GM21423 (cell line): Measurements from ENCODE around the gene GCN1.

ENCODE experiments used
- ATAC-seq: cut with Tn5 transposase; IDR thresholded peaks from one replicate; pipeline ENCODE4 v1.9.1; 2021; ENCODE audit warnings: mild to moderate bottlenecking, moderate library complexity; ENCODE audit not compliant: unreplicated experiment

GCN1 gene

DNA sequence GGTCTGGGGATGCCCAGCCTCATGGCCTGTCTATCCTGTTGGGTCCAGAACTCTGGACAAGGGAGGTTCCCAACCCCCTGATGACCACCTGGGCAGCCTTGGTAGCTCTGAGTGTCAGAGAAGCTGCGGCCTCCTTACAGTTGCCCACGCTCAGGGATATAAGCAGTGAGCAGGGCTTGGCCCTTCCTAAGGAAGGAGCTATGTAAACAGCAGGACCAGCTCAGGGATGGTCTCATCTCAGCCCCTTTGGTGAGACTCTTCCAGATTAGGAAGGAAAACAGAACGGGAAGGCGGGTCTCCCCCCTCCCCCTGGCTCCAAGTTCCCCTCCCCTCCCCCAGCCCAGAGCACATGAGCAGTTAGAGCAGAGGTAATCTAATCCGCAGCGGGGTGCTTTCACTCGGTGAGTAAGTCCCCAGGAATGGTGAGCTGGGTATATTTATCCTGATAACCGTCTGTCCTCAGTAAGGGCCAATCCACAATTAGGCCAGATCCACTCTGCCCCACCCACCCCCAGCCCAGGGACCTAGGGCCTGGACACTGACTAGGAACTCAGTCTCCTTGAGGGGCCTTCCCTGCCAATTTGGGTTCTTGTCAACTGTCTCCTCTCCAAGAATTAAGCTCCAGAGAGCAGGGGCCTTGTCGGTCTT lies 35.9 kb upstream of the GCN1 start:
- ATAC-seq = no peak

DNA sequence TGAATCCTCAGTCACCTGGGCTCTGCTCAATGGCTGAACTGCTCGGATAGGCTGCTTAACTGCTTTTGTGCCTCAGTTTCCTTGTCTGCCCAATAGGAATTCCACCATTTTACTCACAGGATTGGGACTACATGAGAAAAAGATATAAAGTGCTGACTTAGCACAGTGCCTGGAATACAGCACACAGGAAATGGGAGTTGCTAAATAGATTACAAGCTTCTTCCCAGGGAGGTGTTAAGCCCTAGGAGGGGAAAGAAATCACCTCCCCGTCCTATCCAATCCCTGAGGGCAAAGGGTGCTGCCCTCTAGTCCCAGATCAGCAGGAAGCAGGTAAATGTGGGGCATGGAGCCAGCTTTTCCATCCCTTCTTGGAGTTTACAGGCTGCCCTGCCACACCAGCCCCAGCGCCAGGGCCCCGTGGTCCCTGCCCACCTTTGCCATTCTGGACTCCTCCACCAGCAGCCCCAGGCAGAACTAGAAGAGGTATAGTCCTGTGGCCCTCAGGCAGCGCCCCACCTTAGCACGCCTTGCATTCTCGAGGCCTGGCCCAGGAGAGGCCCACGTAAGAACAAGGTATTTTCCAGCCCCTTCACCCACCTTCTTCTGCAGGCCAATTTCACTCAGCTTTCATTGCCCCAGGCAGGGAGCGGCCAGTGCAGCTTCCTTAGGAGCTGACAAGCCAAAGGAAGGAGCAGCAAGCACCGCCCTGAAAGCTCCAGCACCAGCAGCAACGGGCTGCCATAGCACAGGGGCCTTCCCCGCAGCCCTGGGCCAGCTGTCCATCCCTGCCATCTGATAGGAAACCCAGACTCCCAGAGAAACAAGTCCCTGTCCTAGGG lies 35.2 kb upstream of the GCN1 start:
- no peak for ATAC-seq

DNA sequence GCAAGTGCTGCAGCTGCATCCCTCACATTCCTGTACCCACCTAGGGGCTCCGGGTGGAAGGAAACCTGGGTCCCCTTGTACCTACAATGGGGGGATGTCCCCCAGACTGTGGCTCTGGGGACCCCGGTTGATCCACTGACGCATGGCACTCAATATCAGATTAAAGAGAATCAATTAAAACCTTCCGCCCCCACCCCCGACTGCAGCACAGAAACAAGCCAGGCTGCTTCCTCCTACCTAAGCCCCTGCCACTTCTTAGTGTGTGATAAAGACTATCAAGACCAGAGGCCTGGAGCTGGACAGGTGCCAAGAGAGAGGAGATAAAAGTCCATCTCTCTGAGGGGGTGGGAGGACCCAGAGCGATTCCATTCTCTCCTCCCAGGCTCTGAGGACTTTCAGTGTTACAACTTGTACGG lies 34.6 kb upstream of the GCN1 start:
- no peak for ATAC-seq

DNA sequence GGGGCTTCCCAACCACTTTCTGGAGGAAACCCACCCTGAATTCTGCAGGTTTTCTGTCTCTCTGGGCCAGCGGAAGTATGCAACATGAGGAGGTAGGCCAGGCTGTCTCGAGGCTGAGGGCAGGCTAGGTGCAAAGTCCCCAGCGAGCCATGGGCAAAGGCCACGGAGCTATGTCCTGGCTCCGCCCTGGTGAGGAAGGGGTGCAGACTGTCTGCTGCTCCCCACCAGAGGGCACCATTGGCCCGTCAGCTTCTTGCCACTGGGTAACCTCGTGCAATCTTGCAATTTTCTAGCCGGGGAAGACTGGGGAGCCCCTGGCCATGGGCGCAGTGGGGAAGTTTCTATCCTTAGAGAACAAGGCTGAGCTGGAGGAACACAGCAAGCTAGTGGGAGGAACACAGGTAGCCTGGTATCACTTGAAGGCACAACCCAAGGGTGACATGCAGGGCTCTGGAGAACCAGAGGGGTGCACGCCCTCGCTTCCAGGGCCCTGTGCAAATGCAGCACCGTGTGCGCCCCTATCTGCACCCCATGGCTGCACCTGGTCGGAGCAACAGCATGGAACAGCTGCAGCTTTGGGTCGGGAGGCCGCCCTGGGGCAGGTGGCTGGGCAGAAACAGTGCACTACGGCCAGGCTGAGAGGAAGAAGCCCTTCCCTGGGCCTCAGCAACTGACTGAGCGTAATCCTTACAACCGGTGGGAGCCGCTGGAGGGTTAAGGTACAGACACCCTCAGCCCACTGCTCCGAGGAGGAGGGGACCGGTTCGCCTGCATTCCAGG lies 34.0 kb upstream of the GCN1 start:
- peak; percentile 46 for ATAC-seq

DNA sequence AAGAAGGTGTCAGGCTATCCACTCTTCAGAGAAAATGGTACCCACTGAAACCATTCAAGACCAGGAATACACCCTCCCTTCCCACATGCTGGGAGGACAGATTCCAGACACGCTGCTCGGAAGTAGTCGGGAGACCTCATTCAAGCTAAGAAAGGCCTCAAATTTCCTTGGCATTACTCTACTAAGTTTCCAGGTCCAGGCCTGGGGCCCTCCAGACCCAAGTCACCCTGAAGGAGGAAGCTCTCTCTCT lies 33.5 kb upstream of the GCN1 start:
- ATAC-seq = no peak

DNA sequence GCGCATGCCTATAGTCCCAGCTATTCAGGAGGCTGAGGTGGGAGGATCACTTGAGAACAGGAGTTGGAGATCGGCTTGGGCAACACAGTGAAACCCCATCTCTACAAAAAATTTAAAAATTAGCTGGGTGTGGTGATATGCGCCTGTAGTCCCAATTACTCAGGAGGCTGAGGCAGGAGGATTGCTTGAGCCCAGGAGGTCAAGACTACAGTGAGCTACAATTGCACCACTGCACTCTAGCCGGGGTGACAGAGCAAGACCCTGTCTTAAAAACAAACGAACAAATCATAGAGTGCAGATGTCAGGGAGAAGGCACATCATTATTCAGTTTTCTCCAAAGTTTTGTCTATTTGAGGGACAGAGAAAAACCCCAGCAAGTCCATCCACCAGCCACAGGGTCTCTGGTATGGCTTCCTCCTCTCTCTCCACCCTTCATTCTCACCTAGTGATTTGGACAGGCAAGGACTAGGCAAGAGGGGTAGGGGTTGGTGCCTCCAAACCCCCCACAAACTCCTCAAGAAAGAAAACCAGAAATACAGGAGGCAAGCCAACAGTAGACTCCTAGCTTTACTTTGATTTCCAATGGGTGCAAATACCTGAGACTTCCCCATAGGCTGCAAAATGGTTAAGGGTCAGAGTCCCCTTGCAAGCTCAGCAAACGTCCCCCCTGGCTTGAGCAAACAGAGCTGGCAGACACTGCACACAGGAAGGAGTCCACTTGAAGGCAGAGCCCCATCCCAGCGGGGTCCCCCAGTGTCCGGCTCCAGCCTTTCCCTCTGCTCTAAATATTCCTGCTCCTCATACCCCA lies 32.9 kb upstream of the GCN1 start:
- ATAC-seq = no peak

DNA sequence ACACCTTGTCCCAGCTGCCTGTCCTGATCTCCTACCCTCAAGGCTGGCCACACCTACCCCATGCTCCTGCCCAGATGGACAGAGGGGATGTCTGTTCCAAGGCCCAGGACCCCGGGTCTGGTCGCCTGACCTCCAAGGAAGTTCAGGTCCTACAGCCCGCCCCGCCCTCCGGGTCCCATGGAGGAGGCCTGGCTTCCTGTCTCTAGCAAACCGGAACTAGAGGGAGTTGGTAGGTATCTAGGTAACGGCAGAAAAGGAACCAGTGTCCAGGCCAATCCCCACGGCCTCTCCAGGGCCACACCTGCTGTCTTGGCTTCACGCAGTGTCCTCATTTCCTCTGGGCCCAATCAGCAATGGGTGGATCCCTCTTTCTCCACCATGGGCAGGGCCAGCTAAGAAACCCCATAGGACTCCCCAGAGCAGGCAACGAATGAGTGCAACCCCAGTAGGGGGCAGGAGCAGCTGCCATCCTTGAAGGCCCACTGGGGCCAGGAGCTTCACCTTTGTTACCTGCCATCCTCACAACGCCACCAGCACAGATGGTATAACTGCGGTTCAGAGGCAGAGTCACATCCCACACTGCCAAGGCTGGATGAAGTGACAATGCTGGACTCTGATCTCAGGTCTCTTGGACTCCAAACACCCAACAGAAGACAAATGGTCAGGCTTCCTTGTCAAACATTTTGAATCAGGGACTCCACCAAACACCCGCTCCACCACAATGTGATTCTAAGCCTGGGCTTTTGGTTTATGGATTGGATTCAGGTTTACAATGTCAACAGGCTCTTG lies 31.5 kb upstream of the GCN1 start:
- peak; percentile 43 for ATAC-seq

DNA sequence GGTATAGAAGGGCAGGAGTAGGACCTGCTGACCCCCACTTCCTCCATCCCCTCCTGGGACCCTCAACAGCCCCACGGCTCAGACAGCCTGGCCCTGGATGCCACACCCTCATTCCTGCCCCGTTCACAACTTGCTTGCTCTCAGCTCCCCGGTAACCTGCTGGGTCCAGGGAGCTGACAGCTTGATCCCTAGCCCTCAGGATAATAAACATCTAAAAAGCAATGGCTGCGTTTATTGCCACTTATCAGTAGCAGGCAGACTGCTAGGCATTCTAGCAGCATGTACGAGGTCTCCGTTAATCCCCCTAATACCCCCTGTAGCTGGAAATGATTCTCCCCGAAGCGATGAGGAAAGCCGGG lies 30.7 kb upstream of the GCN1 start:
- no peak for ATAC-seq

DNA sequence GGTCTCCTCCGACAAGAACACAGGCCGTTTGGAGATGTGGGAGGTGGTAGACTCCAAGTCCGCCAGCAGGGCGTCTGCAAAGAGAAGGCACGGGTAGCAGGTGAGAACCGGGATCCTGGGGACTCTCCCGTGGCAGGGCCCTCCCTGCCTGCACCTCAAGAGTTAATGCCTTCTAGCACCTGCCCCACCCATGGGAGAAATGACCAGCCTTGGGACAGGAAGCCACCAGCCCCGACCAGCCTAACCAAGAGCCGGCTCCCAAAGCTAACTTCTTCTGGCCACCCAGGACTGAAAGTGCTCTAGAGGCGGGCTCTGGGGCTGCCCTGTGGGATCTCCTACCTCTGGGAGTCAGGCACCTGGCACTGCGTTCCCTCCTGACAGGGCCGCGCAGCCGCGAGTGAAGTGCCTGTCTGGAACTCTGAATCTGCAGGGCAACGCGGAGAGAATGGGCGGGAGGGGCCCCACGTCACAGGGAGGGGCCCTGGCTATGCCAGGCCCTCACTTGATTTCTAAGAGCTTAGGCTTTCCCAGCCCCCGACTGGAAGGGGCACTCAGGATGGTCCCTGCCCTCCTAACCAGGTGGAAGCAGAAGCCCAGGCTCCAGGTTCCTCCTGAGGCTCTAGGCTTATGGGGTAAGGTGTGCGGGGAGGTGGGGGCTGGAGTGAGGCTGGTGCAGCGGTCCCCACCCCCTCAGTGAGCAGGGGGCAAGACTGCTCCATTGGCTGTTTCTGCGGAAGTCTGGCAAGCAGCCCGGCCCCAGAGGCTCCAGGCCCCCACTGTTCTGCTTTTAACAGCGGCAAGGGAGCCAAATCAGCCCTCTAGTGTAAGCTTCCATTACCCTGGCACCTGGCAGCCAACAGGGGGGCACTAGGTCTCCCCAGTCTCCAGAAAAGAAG lies 30.0 kb upstream of the GCN1 start:
- peak; percentile 34 for ATAC-seq

DNA sequence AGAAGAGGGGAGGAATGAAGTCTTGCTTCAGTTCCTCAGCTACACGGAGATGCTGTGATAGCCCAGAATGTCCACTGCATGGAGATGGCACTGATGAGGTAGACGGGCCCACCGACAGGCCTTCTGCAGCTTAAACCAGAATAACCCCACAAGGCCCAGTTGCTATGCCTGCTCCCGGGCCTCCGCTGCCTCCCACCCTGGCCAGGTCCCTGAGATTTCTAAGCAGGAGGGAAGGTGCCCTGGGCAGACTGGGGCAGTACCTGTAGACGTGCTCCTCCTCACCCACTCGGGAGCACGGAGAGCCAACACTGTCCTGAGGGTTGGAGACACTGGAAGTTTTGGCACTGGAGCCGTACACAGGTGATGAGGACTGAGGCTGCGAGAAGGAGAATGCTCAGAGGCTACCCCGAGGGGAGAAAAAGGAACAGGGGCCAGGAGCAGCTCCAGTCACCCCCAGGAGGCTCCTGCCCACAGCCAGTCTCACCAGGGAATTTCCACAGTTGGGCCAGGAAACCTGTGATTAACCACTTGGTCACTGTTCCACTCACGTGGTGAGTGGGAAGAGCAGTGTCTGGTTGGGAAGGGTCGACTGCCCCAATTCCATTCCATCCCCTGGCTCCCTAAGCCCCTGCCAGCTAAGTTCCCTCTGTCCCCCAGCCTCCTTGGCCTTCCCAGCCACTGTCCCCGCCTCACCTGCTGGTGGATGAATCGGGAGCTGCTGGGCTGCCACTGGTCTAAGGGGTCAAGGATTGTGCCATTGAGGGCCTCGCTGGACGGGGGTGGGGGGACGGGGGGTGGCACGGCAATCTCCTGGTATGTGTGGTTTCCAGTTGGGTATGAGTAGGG lies 29.2 kb upstream of the GCN1 start:
- ATAC-seq = no peak

DNA sequence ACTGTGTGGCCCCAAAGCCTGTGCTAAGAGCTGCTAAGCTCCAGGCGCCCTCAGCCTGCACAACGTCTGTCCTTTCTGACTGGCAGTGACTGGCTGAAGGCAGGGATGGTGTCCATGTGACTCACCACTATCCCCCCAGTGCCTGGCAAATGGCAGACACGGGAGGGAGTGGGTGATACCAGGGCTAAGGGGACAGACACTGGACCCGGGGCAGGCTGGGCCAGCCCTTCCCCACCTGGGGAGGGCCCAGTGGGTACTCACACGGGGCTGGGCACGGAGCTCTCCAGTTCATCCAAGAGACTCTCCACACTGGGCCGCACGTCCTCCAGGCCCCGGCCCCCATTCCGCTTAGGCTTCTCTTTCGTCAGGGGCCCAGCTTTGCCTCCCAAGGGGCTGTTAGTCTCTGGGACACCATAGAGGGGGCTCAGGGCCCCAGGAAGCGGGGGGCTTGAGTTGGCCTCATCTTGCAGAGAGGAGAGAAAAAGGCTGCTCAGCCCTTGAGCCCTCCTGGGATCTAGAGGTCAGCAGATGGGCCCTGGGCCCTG lies 27.8 kb upstream of the GCN1 start:
- no peak for ATAC-seq

DNA sequence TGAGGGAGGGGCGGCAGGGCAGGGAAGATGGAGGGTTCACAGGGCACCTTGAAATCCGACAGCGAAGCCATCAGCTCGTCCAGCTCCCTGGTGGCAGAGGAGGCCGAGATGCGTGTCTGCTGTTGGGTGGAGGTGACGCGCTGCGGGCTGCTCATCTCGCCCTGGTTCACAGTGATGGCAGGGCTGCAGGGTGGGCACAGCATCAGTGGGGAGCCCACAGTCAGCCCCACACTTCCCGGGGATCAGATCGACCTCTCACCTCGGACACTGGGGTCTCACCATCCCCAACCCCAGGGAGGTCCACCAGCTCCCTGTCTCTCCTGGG lies 27.0 kb upstream of the GCN1 start:
- no peak for ATAC-seq

DNA sequence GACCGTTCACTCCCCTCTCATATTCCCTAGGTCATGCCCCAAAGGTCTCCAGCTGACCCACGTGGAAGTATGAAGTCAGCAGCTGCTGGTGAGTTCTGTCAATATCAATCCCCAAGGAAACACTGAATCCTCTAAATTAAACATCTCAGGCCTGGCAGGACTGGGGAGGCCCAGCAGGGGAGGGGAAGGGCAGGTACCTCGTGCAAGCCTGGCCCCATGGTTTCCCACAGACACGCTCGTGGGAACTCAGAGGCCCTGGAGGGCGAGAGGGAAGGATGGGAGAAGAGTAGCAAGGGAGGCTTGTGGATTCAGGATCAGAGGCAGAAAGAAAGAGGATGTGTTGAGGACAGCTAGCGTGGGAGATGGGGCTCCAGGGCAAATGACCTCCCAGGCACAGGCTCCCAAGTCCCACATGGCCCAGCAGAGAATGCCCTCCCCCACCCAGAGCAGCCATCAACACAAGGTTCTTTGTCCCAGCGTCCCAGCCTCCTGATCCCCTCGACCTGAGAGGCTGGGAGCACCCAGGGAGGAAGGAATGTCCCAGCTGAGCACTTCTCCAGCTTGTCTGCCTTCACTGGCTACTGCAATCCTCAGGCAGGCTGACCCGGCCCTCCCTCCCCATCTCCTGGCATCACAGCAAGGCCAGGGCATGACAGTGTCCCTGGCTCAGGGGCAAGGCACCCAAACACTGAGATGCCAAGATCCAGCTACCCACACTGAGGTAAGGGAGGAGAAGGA lies 26.5 kb upstream of the GCN1 start:
- no peak for ATAC-seq

DNA sequence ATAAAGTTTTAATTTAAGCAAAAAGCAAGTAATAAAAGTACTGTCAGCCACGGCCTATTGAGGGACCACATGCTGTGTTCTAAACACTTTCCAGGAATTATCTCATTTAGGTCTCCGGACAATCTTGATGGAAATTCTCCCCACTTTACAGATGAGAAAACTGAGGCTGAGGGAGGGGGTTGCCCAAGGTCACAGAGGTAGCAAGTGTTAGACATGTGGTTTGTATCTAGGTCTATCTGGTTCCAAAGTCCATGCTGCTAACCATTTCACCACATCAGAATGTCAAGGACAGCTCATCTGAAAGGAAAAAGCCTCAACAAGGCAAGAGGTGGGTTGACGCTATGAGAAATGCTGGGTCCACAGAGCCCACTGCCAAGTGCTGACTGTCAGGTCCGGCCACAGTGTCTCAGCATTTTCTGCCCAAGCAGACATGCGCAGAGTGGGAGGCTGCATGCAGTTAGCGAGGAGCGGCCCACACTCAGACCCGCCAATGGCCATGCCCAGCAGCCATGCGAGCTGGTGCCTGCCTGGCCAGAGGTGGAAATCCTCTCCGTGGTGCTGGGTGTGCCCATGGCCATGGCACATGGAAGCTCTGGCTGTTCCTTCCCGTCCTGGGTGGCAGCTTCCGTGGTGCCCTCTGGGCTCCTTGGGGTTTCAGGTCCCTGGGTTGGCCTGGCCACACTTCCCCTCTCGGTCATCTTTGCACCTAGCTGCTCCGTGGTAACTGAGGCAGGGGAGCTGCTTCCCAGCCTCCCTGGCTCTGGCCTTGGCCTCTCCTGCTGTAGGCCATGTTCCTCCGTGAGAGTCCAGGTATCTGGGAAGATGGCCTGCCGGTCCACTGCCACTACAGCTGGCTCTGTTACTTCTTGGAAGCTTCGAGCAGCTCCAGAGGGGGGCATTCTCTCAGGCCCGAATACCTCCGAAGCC lies 24.4 kb upstream of the GCN1 start:
- ATAC-seq = no peak

DNA sequence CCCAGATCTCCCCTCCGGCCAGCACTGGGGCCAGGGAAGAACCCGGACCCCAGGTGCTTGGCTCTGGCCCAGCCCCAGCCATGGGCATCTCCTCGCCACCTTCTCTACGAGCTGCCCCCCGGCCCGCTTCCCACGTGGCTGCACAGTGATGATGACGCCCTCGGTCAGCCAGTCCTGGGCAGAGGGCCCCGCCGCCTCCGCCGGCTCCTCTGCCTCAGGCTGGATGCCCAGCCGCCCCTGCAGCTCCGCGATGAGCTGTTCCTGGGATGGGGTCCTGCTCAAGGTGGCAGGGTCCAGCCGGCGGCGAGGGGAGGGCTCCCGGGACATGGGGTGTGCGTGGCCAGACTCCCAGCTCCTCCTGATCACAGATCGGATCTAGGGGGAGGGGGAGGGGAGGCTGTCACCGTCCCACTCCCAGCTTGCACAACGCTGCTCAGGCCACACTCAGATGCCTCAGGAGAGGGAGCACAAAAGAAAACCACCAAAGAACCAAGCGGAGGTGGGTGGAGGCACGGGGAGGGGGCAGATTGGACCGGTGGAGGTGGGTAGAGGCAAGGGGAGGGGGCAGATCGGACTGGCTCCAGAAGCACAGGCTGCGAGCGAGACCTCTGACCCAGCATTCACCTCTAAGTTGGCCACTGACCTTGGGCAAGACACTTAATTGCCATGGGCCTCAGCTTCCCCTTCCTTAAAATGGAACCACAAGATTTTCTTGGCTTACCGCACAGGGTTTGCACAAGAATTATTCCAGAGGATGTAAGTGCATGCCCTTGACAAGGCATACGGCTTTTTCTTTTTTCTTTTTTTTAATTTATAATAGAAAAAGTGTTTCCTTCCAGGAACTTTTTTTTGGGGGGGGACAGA lies 22.5 kb upstream of the GCN1 start:
- no peak for ATAC-seq
